Panc1 (cell line): ENCODE results near the gene TPRX1. TPM values are rescaled to one million over a fixed set of nuclear protein-coding genes. Genes with fewer than 3 reads are reported as not detected.

Experiments
- ATAC-seq: fragments of 200-7000 bp; cut with Tn5 transposase; 2 replicates; pipeline ENCODE4 v1.9.1; 2020; ENCODE audit warnings: mild to moderate bottlenecking, moderate library complexity
- BruUV-seq: library from RNA; stranded (reverse); fragments of 400-500 nt; replicated peaks from 2 replicates; lab custom pipeline; 2021; lab: Mats Ljungman, UMichigan
- CTCF ChIA-PET: fragments of 300-600 bp; sonication (Branson Sonifier 250); formaldehyde crosslinking; loops from one replicate; lab custom pipeline; 2022; ENCODE audit warnings: antibody characterized with exemption; lab: Charles Lee
- POLR2A ChIA-PET: fragments of 300-600 bp; sonication (Branson Sonifier 250); formaldehyde crosslinking; loops from one replicate; lab custom pipeline; 2022; ENCODE audit warnings: antibody characterized with exemption; lab: Charles Lee
- DNase-seq: peaks from one replicate; pipeline ENCODE4 v3.0.0-alpha.2; 2010; ENCODE audit warnings: low read depth, low spot score
- H3K27ac ChIP-seq: 2 replicates; pipeline ENCODE4 v1.5.1; 2011; ENCODE audit warnings: mild to moderate bottlenecking, low read length, inconsistent platforms
- H3K27me3 ChIP-seq: fragments of 200-500 bp; sonication (Bioruptor generic); 2 replicates; pipeline ENCODE4 v1.6.0; 2014; ENCODE audit warnings: low read length, inconsistent platforms; ENCODE audit not compliant: control insufficient read depth, insufficient read depth
- H3K36me3 ChIP-seq: fragments of 200-500 bp; sonication (Bioruptor generic); 2 replicates; pipeline ENCODE4 v1.5.1; 2014; ENCODE audit warnings: inconsistent platforms, mild to moderate bottlenecking, low read length, moderate library complexity; ENCODE audit not compliant: control insufficient read depth, insufficient read depth
- H3K4me1 ChIP-seq: 2 replicates; pipeline ENCODE4 v1.5.1; 2011; ENCODE audit warnings: inconsistent platforms, mild to moderate bottlenecking, low read length, moderate library complexity; ENCODE audit not compliant: control insufficient read depth, insufficient read depth
- H3K4me3 ChIP-seq, 2 experiments: 2 replicates each; pipeline ENCODE4 v1.5.1; 2011 to 2012; ENCODE audit warnings: low read depth in 2 of 2, low read length in 2 of 2, mild to moderate bottlenecking in 2 of 2, inconsistent platforms in 1 of 2, moderate library complexity in 1 of 2
- H3K9me3 ChIP-seq: fragments of 200-500 bp; sonication (Bioruptor generic); 2 replicates; pipeline ENCODE4 v1.5.1; 2014; ENCODE audit warnings: low read depth, mild to moderate bottlenecking, inconsistent platforms, low read length, moderate library complexity; ENCODE audit not compliant: control insufficient read depth, insufficient read depth
- POLR2AphosphoS5 ChIP-seq: IDR thresholded peaks from 2 replicates; pipeline ENCODE4 v1.6.1; 2012; ENCODE audit warnings: mild to moderate bottlenecking, low read depth, low read length, moderate library complexity
- REST ChIP-seq, 2 experiments: IDR thresholded peaks; 2 replicates each; pipeline ENCODE4 v1.6.1; 2011 to 2012; ENCODE audit warnings: low read depth in 2 of 2, control low read depth in 1 of 2, low read length in 1 of 2, mild to moderate bottlenecking in 1 of 2, moderate library complexity in 1 of 2; ENCODE audit not compliant: insufficient read depth in 1 of 2
- SIN3A ChIP-seq: IDR thresholded peaks from 2 replicates; pipeline ENCODE4 v1.6.1; 2012; ENCODE audit warnings: low read depth, mild to moderate bottlenecking, low read length, moderate library complexity, borderline replicate concordance; ENCODE audit not compliant: insufficient read depth
- TCF7L2 ChIP-seq: IDR thresholded peaks from 2 replicates; pipeline ENCODE4 v1.6.1; 2011; ENCODE audit warnings: mild to moderate bottlenecking, low read depth, low read length, inconsistent platforms
- in situ Hi-C: cut with HindIII; loops from 2 replicates; pipeline ENCODE4 v1.10.0; 2016; ENCODE audit warnings: low sequenced_read_pairs, low pct_unique_long_range_greater_than_20kb
- intact Hi-C: fragments of 100-400 bp; cut with micrococcal nuclease; formaldehyde crosslinking; loops from one replicate; pipeline ENCODE4 v1.10.0; 2022; ENCODE audit not compliant: unreplicated experiment
- total RNA-seq: library from RNA; stranded (reverse); gene quantifications from one replicate; pipeline ENCODE4 v1.2.1, GENCODE V29; 2021; ENCODE audit not compliant: unreplicated experiment
- TF ChIP-seq, protein P1 (sequence below): fragments of 450-650 bp; IDR thresholded peaks from 2 replicates; pipeline ENCODE4 v1.5.1; 2017; ENCODE audit warnings: mild to moderate bottlenecking

TPRX1 gene
- total RNA-seq, 1 experiment from 2014 or later = not detected

GRCh38 chr19:47802521-47803043, 1.8 kb downstream of the TPRX1 start:
- Histone ChIP-seq H3K27me3 (no peaks in the 10 kb centered on the region), H3K4me3 (no peak overlapping the region), H3K9me3 (no peaks in the 10 kb centered on the region), H3K27ac (no peak overlapping the region), H3K4me1 (no peaks in the 10 kb centered on the region), H3K36me3 (no peaks in the 10 kb centered on the region)
- ChIA-PET POLR2A (no interaction called here), CTCF (no interaction called here)
- no TSS peak for BruUV-seq
- no peak for DNase-seq
- in situ Hi-C loops (no loop called here), intact Hi-C loops (no loop called here)
- TF ChIP-seq, protein P1, sequence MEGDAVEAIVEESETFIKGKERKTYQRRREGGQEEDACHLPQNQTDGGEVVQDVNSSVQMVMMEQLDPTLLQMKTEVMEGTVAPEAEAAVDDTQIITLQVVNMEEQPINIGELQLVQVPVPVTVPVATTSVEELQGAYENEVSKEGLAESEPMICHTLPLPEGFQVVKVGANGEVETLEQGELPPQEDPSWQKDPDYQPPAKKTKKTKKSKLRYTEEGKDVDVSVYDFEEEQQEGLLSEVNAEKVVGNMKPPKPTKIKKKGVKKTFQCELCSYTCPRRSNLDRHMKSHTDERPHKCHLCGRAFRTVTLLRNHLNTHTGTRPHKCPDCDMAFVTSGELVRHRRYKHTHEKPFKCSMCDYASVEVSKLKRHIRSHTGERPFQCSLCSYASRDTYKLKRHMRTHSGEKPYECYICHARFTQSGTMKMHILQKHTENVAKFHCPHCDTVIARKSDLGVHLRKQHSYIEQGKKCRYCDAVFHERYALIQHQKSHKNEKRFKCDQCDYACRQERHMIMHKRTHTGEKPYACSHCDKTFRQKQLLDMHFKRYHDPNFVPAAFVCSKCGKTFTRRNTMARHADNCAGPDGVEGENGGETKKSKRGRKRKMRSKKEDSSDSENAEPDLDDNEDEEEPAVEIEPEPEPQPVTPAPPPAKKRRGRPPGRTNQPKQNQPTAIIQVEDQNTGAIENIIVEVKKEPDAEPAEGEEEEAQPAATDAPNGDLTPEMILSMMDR = no peak
- no peak for TF ChIP-seq REST (IDR thresholded peaks at IDR 0.05; ENCODE audit: insufficient read depth in 1 of 2, low read depth in 2 of 2, low read length in 1 of 2)
- no peak for ATAC-seq

DNA sequence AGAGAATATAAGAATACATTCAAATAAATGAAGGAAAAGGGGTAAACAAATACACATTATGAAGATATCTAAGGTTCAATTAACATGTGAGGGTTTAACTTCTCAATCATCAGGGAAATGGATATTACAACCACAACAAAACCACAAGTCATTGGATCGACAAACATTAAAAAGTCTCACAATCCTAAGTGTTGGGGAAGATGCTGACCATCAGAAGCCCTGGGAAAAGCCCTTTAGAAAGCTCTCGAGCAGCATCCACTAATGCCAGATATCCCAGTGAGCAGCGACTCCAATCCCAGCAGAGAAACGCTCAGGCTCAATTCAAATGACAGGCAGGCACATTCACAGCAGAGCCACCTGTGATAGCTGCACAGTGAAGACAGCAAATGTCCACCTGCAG, 3.1 kb downstream of the TPRX1 start:
- H3K36me3 ChIP-seq = no peaks in the 10 kb centered on the region
- no peaks in the 10 kb centered on the region for H3K9me3 ChIP-seq
- no peak for DNase-seq
- in situ Hi-C loops (no loop called here), intact Hi-C loops (no loop called here)
- no peak for ATAC-seq
- TF ChIP-seq, protein P1 = no peak
- no peak for TF ChIP-seq TCF7L2
- no peak for TF ChIP-seq SIN3A
- TF ChIP-seq REST (IDR thresholded peaks at IDR 0.05; ENCODE audit: insufficient read depth in 1 of 2, low read depth in 2 of 2, low read length in 1 of 2) = no peak
- TF ChIP-seq POLR2AphosphoS5 = no peak
- no peaks in the 10 kb centered on the region for H3K27me3 ChIP-seq
- CTCF ChIA-PET = no interaction called here
- POLR2A ChIA-PET = no interaction called here
- H3K27ac ChIP-seq = no peak overlapping the region
- no peak overlapping the region for H3K4me3 ChIP-seq
- H3K4me1 ChIP-seq = no peaks in the 10 kb centered on the region
- no TSS peak for BruUV-seq
